ENCODE data around the gene CRAT. TPM values are rescaled to one million over a fixed set of nuclear protein-coding genes. Genes with fewer than 3 reads are reported as not detected.

Gene CRAT
- total RNA-seq, 4 donors from 2014 or later = 25.3 to 61.5 (median 44.9) TPM

GRCh38 chr9:129109537-129109903 lies 1.1 kb downstream of the CRAT start:
- Histone ChIP-seq H3K27ac (peak overlapping the region; percentile 94 to 97 (median 96)), H3K36me3 (peaks cover 0 to 27% (median 0%) of the 10 kb centered on the region in 3 donors), H3K4me1 (peaks cover 32 to 61% (median 39%) of the 10 kb centered on the region in 3 donors), H3K4me3 (peak overlapping the region; percentile 79 to 94 (median 84)), H3K27me3 (no peaks in the 10 kb centered on the region), H3K9me3 (no peaks in the 10 kb centered on the region)
- WGBS, 2 donors = 49 to 50% methylated on average over 1 to 7 of the region's 7 CpGs
- TF ChIP-seq POLR2A (IDR thresholded peaks at IDR 0.05) (no peak), CTCF (IDR thresholded peaks at IDR 0.05) (peak in 1 of 6 experiments; percentile 28)
- no peak for DNase-seq
- intact Hi-C loops (cut with DNase I) = no loop called here

GRCh38 chr9:129108805-129109536 lies 1.6 kb downstream of the CRAT start:
- DNase-seq = no peak
- Histone ChIP-seq H3K4me3 (peak overlapping the region in 2 of 4 donors; percentile 83 to 85), H3K27me3 (no peaks in the 10 kb centered on the region), H3K4me1 (peaks cover 33 to 60% (median 38%) of the 10 kb centered on the region in 3 donors), H3K36me3 (peaks cover 0 to 27% (median 0%) of the 10 kb centered on the region in 3 donors), H3K9me3 (no peaks in the 10 kb centered on the region), H3K27ac (peak overlapping the region; percentile 31 to 97 (median 96))
- intact Hi-C loops (cut with DNase I) = no loop called here
- 20 to 51% methylated on average over 8 to 10 of the region's 10 CpGs for WGBS, 2 donors
- TF ChIP-seq POLR2A (IDR thresholded peaks at IDR 0.05) = no peak
- no peak for TF ChIP-seq CTCF (IDR thresholded peaks at IDR 0.05)

- Histone ChIP-seq H3K4me1 (peaks cover 40 to 60% (median 40%) of the 10 kb centered on the region in 3 donors), H3K4me3 (no peak overlapping the region), H3K36me3 (peaks cover 0 to 27% (median 0%) of the 10 kb centered on the region in 3 donors), H3K27ac (peak overlapping the region in 3 of 4 donors; percentile 31 to 97 (median 95)), H3K9me3 (no peaks in the 10 kb centered on the region), H3K27me3 (no peaks in the 10 kb centered on the region)
- no peak for DNase-seq
- intact Hi-C loops (cut with DNase I) = no loop called here
- 64 to 82% methylated on average over 4 to 10 of the region's 13 CpGs for WGBS, 2 donors
- no peak for TF ChIP-seq POLR2A (IDR thresholded peaks at IDR 0.05)
- no peak for TF ChIP-seq CTCF (IDR thresholded peaks at IDR 0.05)
Observed at GRCh38 chr9:129108083-129108804, 2.3 kb downstream of the CRAT start.

GRCh38 chr9:129107651-129108050 lies 2.9 kb downstream of the CRAT start:
- no peaks in the 10 kb centered on the region for H3K27me3 ChIP-seq
- 81 to 93% methylated on average over 6 to 7 of the region's 13 CpGs for WGBS, 2 donors
- H3K36me3 ChIP-seq = peaks cover 0 to 27% (median 0%) of the 10 kb centered on the region in 3 donors
- H3K27ac ChIP-seq = no peak overlapping the region
- no peak overlapping the region for H3K4me3 ChIP-seq
- DNase-seq = no peak
- H3K4me1 ChIP-seq = peaks cover 39 to 60% (median 41%) of the 10 kb centered on the region in 3 donors
- H3K9me3 ChIP-seq = no peaks in the 10 kb centered on the region
- TF ChIP-seq POLR2A (IDR thresholded peaks at IDR 0.05) = no peak
- no peak for TF ChIP-seq CTCF (IDR thresholded peaks at IDR 0.05)
- intact Hi-C loops (cut with DNase I) = no loop called here
